ENCODE measurements around the gene INPP5D.

The INPP5D gene

GRCh38 chr2:233143700-233144331 lies 83.7 kb downstream of the INPP5D start:
- no peak overlapping the region for H3K4me3 ChIP-seq (replicated peaks in 1 of 2; ENCODE audit: low read depth in 2 of 2, low read length in 2 of 2)
- no peak for DNase-seq (ENCODE audit: low read depth in 2 of 2)
- TF ChIP-seq, protein P1, sequence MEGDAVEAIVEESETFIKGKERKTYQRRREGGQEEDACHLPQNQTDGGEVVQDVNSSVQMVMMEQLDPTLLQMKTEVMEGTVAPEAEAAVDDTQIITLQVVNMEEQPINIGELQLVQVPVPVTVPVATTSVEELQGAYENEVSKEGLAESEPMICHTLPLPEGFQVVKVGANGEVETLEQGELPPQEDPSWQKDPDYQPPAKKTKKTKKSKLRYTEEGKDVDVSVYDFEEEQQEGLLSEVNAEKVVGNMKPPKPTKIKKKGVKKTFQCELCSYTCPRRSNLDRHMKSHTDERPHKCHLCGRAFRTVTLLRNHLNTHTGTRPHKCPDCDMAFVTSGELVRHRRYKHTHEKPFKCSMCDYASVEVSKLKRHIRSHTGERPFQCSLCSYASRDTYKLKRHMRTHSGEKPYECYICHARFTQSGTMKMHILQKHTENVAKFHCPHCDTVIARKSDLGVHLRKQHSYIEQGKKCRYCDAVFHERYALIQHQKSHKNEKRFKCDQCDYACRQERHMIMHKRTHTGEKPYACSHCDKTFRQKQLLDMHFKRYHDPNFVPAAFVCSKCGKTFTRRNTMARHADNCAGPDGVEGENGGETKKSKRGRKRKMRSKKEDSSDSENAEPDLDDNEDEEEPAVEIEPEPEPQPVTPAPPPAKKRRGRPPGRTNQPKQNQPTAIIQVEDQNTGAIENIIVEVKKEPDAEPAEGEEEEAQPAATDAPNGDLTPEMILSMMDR (IDR thresholded peaks at IDR 0.05; ENCODE audit: low read depth, low read length): no peak

GRCh38 chr2:233145726-233146125 lies 85.6 kb downstream of the INPP5D start:
- TF ChIP-seq, protein P1 (IDR thresholded peaks at IDR 0.05; ENCODE audit: low read depth, low read length): no peak
- no peak overlapping the region for H3K4me3 ChIP-seq (replicated peaks in 1 of 2; ENCODE audit: low read depth in 2 of 2, low read length in 2 of 2)
- DNase-seq (ENCODE audit: low read depth in 2 of 2): no peak

DNA sequence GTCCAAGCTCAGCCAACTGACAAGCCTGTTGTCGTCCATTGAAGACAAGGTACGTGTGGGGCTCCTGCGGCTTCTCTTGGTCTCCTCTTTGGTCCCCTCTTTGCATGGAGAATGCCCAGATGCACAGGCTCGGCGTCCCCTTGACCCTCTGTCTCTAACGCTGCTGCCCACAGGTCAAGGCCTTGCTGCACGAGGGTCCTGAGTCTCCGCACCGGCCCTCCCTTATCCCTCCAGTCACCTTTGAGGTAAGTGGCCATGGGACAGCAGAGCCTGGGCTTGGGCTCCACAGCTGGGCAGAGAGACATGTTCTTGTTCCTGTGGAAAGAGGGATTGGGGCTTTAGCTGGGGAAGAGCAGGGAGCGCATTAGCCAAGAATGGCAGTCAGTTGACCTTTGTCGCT lies 86.1 kb downstream of the INPP5D start:
- TF ChIP-seq, protein P1 (IDR thresholded peaks at IDR 0.05; ENCODE audit: low read depth, low read length): no peak
- no peak for DNase-seq (ENCODE audit: low read depth in 2 of 2)
- H3K4me3 ChIP-seq (replicated peaks in 1 of 2; ENCODE audit: low read depth in 2 of 2, low read length in 2 of 2): no peak overlapping the region

DNA sequence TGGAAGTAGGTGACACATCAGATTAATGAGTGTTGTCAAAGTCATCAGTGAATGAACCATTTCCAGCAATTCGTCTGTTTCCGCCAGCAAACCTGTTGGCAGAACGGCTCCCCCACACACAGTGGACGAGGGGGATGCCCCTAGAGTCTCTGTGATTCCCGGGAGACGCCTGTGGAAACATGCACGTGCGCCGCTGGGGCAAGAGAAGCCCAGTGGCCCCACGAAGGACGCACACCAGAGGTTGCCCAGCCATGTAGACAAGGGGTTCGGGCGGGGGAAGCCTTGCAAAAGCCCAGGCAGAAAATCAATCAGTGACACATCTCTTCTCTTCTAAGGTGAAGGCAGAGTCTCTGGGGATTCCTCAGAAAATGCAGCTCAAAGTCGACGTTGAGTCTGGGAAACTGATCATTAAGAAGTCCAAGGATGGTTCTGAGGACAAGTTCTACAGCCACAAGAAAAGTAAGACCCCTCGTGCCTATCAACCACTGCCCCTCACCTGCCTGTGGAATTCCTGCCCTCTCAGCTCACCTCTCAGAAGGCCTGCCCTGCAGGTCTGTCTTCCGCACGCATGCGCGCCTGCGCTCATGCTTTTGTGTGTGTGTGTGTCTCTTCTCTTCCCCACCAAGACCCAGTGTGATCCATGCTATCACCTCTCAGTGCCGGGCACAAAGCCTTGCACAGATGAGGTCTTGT lies 87.1 kb downstream of the INPP5D start:
- DNase-seq (ENCODE audit: low read depth in 2 of 2): no peak
- TF ChIP-seq, protein P1 (IDR thresholded peaks at IDR 0.05; ENCODE audit: low read depth, low read length): no peak
- H3K4me3 ChIP-seq (replicated peaks in 1 of 2; ENCODE audit: low read depth in 2 of 2, low read length in 2 of 2): no peak overlapping the region

DNA sequence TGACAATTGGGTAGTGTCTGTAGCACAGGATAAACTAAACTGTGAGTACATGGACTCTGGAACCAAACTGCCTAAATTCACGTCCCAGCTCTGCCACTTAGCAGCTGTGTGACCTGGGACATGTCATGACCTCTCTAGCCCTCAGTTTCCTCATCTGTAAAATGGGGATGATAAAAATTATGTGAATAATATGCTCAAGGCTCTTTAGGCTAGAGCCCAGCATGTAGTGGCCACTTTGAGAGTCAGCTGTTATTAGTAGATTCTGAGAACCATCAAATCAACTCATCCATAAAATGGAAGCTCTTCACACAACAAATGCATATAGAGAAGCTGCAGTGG lies 87.7 kb downstream of the INPP5D start:
- no peak overlapping the region for H3K4me3 ChIP-seq (replicated peaks in 1 of 2; ENCODE audit: low read depth in 2 of 2, low read length in 2 of 2)

GRCh38 chr2:233148354-233148753 lies 88.2 kb downstream of the INPP5D start:
- no peak overlapping the region for H3K4me3 ChIP-seq (replicated peaks in 1 of 2; ENCODE audit: low read depth in 2 of 2, low read length in 2 of 2)
- TF ChIP-seq, protein P1 (IDR thresholded peaks at IDR 0.05; ENCODE audit: low read depth, low read length): no peak
- DNase-seq (ENCODE audit: low read depth in 2 of 2): no peak

More for the DNA sequence above, 87.7 kb downstream of the INPP5D start:
- DNase-seq (ENCODE audit: low read depth in 2 of 2): no peak
- TF ChIP-seq, protein P1 (IDR thresholded peaks at IDR 0.05; ENCODE audit: low read depth, low read length): no peak
